OCI-LY7 (cell line): Measurements from ENCODE around the gene DCLK1.

Experiments
- EZH2phosphoT487 ChIP-seq: fragments of 200-600 bp; sonication (generic); IDR thresholded peaks from 2 replicates; pipeline ENCODE4 v1.6.1; 2018; ENCODE audit warnings: low read depth, borderline replicate concordance, mild to moderate bottlenecking, mixed run types, antibody characterized with exemption, low read length, moderate library complexity, mixed read lengths
- TF ChIP-seq, protein P1 (sequence below): fragments of 200-600 bp; sonication (generic); conservative IDR thresholded peaks from 2 replicates; pipeline ENCODE4 v1.5.1; 2014; ENCODE audit warnings: mild to moderate bottlenecking, antibody characterized with exemption, low read length, moderate library complexity, mixed read lengths

DNA sequence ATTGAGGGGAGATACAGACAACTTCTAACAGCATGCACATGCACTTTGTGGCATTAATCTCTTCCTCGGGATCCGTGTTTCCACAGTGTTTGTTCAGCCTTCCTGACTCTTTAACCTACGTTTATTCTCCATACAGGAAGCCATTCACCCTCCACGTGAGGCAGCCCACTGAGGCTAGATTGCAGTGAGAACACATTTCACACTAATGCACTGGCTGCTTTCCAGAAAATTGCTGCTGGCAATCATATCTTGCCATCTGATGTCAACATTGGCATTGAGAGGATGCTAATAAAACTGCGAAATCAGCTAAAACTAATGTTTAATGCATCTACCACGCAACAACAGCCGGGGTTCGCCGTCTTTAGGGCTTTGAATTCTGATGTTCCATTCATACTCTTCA, 30.0 kb downstream of the DCLK1 start:
- TF ChIP-seq, protein P1, sequence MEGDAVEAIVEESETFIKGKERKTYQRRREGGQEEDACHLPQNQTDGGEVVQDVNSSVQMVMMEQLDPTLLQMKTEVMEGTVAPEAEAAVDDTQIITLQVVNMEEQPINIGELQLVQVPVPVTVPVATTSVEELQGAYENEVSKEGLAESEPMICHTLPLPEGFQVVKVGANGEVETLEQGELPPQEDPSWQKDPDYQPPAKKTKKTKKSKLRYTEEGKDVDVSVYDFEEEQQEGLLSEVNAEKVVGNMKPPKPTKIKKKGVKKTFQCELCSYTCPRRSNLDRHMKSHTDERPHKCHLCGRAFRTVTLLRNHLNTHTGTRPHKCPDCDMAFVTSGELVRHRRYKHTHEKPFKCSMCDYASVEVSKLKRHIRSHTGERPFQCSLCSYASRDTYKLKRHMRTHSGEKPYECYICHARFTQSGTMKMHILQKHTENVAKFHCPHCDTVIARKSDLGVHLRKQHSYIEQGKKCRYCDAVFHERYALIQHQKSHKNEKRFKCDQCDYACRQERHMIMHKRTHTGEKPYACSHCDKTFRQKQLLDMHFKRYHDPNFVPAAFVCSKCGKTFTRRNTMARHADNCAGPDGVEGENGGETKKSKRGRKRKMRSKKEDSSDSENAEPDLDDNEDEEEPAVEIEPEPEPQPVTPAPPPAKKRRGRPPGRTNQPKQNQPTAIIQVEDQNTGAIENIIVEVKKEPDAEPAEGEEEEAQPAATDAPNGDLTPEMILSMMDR = no peak
- no peak for TF ChIP-seq EZH2phosphoT487
